ENCODE measurements around the gene SLC25A33. TPM values are rescaled to one million over a fixed set of nuclear protein-coding genes. Genes with fewer than 3 reads are reported as not detected.

Gene SLC25A33
- polyA plus RNA-seq (2013) = 6.8 TPM

- Histone ChIP-seq H3K27me3 (replicated peaks in 2 of 5; ENCODE audit: control insufficient read depth in 4 of 5, insufficient read depth in 5 of 5, low read length in 4 of 5) (no peaks in the 10 kb centered on the region), H3K27ac (ENCODE audit: insufficient read depth in 1 of 2, low read depth in 1 of 2, low read length in 2 of 2, poor library complexity in 1 of 2, severe bottlenecking in 2 of 2) (peak within 1 kb of the TSS; percentile 40 to 77), H3K36me3 (ENCODE audit: control insufficient read depth in 4 of 4, insufficient read depth in 4 of 4, low read length in 3 of 4) (peaks cover 0 to 8% (median 0%) of the 10 kb centered on the region in 4 experiments), H3K4me3 (ENCODE audit: control insufficient read depth in 1 of 7, extremely low read depth in 1 of 7, insufficient read depth in 4 of 7, low read depth in 2 of 7, low read length in 6 of 7) (peak within 1 kb of the TSS; percentile 48 to 91 (median 75)), H3K4me1 (ENCODE audit: control extremely low read depth in 1 of 4, control insufficient read depth in 4 of 4, insufficient read depth in 4 of 4, low read length in 3 of 4) (peaks cover 6 to 35% (median 28%) of the 10 kb centered on the region in 4 experiments), H3K9me3 (ENCODE audit: control extremely low read depth in 1 of 5, control insufficient read depth in 4 of 5, insufficient read depth in 2 of 5, low read depth in 1 of 5, low read length in 4 of 5) (no peaks in the 10 kb centered on the region)
- whole genome bisulfite sequencing (ENCODE audit: insufficient coverage) = under 1% methylated on average over 56 of the region's 92 CpGs
- ChIA-PET CTCF (no interaction called here), POLR2A (no interaction called here)
- DNase-seq = peak; percentile 95 to 97 (median 96)
Observed at GRCh38 chr1:9539165-9539828, at the start of gene SLC25A33. SLC25A33 (plus strand) TSS chr1:9539465; CDS start chr1:9539692, 227 bp downstream.

GRCh38 chr1:9490605-9491339, 48.5 kb upstream of the SLC25A33 start:
- Histone ChIP-seq H3K36me3 (ENCODE audit: control insufficient read depth in 4 of 4, insufficient read depth in 4 of 4, low read length in 3 of 4) (no peaks in the 10 kb centered on the region), H3K27ac (ENCODE audit: insufficient read depth in 1 of 2, low read depth in 1 of 2, low read length in 2 of 2, poor library complexity in 1 of 2, severe bottlenecking in 2 of 2) (no peak overlapping the region), H3K9me3 (ENCODE audit: control extremely low read depth in 1 of 5, control insufficient read depth in 4 of 5, insufficient read depth in 2 of 5, low read depth in 1 of 5, low read length in 4 of 5) (no peaks in the 10 kb centered on the region), H3K4me1 (ENCODE audit: control extremely low read depth in 1 of 4, control insufficient read depth in 4 of 4, insufficient read depth in 4 of 4, low read length in 3 of 4) (peaks cover 0 to 10% (median 6%) of the 10 kb centered on the region in 4 experiments), H3K4me3 (ENCODE audit: control insufficient read depth in 1 of 7, extremely low read depth in 1 of 7, insufficient read depth in 4 of 7, low read depth in 2 of 7, low read length in 6 of 7) (no peak overlapping the region), H3K27me3 (replicated peaks in 2 of 5; ENCODE audit: control insufficient read depth in 4 of 5, insufficient read depth in 5 of 5, low read length in 4 of 5) (no peaks in the 10 kb centered on the region)
- ChIA-PET POLR2A (interaction anchor here (0.7 kb wide), 1 partner anchor 77 kb away, joined by 3 read pairs; no protein-coding TSS in a partner anchor), CTCF (interaction anchor here (0.6 to 6.1 kb wide), 26 partner anchors 9 to 383 kb away, joined by 3 to 40 read pairs (median 4); no protein-coding TSS in a partner anchor)
- WGBS (ENCODE audit: insufficient coverage) = 42% methylated on average over 20 of the region's 20 CpGs
- DNase-seq = peak; percentile 60 to 76 (median 65)

- no peak for DNase-seq
- Histone ChIP-seq H3K9me3 (ENCODE audit: control extremely low read depth in 1 of 5, control insufficient read depth in 4 of 5, insufficient read depth in 2 of 5, low read depth in 1 of 5, low read length in 4 of 5) (no peaks in the 10 kb centered on the region), H3K4me1 (ENCODE audit: control extremely low read depth in 1 of 4, control insufficient read depth in 4 of 4, insufficient read depth in 4 of 4, low read length in 3 of 4) (peaks cover 0 to 10% (median 6%) of the 10 kb centered on the region in 4 experiments), H3K36me3 (ENCODE audit: control insufficient read depth in 4 of 4, insufficient read depth in 4 of 4, low read length in 3 of 4) (no peaks in the 10 kb centered on the region), H3K4me3 (ENCODE audit: control insufficient read depth in 1 of 7, extremely low read depth in 1 of 7, insufficient read depth in 4 of 7, low read depth in 2 of 7, low read length in 6 of 7) (no peak overlapping the region), H3K27ac (ENCODE audit: insufficient read depth in 1 of 2, low read depth in 1 of 2, low read length in 2 of 2, poor library complexity in 1 of 2, severe bottlenecking in 2 of 2) (no peak overlapping the region), H3K27me3 (replicated peaks in 2 of 5; ENCODE audit: control insufficient read depth in 4 of 5, insufficient read depth in 5 of 5, low read length in 4 of 5) (no peaks in the 10 kb centered on the region)
- ChIA-PET POLR2A (no interaction called here), CTCF (interaction anchor here (0.6 to 6.1 kb wide), 7 partner anchors 12 to 569 kb away, joined by 3 to 65 read pairs (median 4); no protein-coding TSS in a partner anchor)
- WGBS (ENCODE audit: insufficient coverage) = 94% methylated on average over 5 of the region's 6 CpGs
Observed at GRCh38 chr1:9493326-9493725, 45.9 kb upstream of the SLC25A33 start.

- 6% methylated on average over 34 of the region's 48 CpGs for WGBS (ENCODE audit: insufficient coverage)
- H3K4me1 ChIP-seq (ENCODE audit: control extremely low read depth in 1 of 4, control insufficient read depth in 4 of 4, insufficient read depth in 4 of 4, low read length in 3 of 4) = peaks cover 0 to 10% (median 6%) of the 10 kb centered on the region in 4 experiments
- peak; percentile 48 to 70 (median 64) for DNase-seq
- no peaks in the 10 kb centered on the region for H3K9me3 ChIP-seq (ENCODE audit: control extremely low read depth in 1 of 5, control insufficient read depth in 4 of 5, insufficient read depth in 2 of 5, low read depth in 1 of 5, low read length in 4 of 5)
- H3K4me3 ChIP-seq (ENCODE audit: control insufficient read depth in 1 of 7, extremely low read depth in 1 of 7, insufficient read depth in 4 of 7, low read depth in 2 of 7, low read length in 6 of 7) = peak overlapping the region in 5 of 7 experiments; percentile 26 to 66 (median 57)
- H3K27ac ChIP-seq (ENCODE audit: insufficient read depth in 1 of 2, low read depth in 1 of 2, low read length in 2 of 2, poor library complexity in 1 of 2, severe bottlenecking in 2 of 2) = no peak overlapping the region
- ChIA-PET CTCF (interaction anchor here (0.6 to 6.1 kb wide), 21 partner anchors 12 to 384 kb away, joined by 3 to 65 read pairs (median 3); no protein-coding TSS in a partner anchor), POLR2A (no interaction called here)
- H3K27me3 ChIP-seq (replicated peaks in 2 of 5; ENCODE audit: control insufficient read depth in 4 of 5, insufficient read depth in 5 of 5, low read length in 4 of 5) = peaks cover 0 to 3% (median 0%) of the 10 kb centered on the region in 5 experiments
- no peaks in the 10 kb centered on the region for H3K36me3 ChIP-seq (ENCODE audit: control insufficient read depth in 4 of 4, insufficient read depth in 4 of 4, low read length in 3 of 4)
Observed at GRCh38 chr1:9494936-9495758, 44.1 kb upstream of the SLC25A33 start.

GRCh38 chr1:9495854-9496374, 43.4 kb upstream of the SLC25A33 start:
- Histone ChIP-seq H3K36me3 (ENCODE audit: control insufficient read depth in 4 of 4, insufficient read depth in 4 of 4, low read length in 3 of 4) (no peaks in the 10 kb centered on the region), H3K9me3 (ENCODE audit: control extremely low read depth in 1 of 5, control insufficient read depth in 4 of 5, insufficient read depth in 2 of 5, low read depth in 1 of 5, low read length in 4 of 5) (no peaks in the 10 kb centered on the region), H3K4me3 (ENCODE audit: control insufficient read depth in 1 of 7, extremely low read depth in 1 of 7, insufficient read depth in 4 of 7, low read depth in 2 of 7, low read length in 6 of 7) (peak overlapping the region in 1 of 7 experiments; percentile 59), H3K27me3 (replicated peaks in 2 of 5; ENCODE audit: control insufficient read depth in 4 of 5, insufficient read depth in 5 of 5, low read length in 4 of 5) (peaks cover 0 to 3% (median 0%) of the 10 kb centered on the region in 5 experiments), H3K27ac (ENCODE audit: insufficient read depth in 1 of 2, low read depth in 1 of 2, low read length in 2 of 2, poor library complexity in 1 of 2, severe bottlenecking in 2 of 2) (no peak overlapping the region), H3K4me1 (ENCODE audit: control extremely low read depth in 1 of 4, control insufficient read depth in 4 of 4, insufficient read depth in 4 of 4, low read length in 3 of 4) (peaks cover 0 to 7% (median 6%) of the 10 kb centered on the region in 4 experiments)
- POLR2A ChIA-PET = no interaction called here
- DNase-seq = no peak
- CTCF ChIA-PET = interaction anchor here (0.6 to 5.3 kb wide), 19 partner anchors 11 to 385 kb away, joined by 3 to 65 read pairs (median 3); no protein-coding TSS in a partner anchor
- WGBS (ENCODE audit: insufficient coverage) = 86% methylated on average over 2 of the region's 8 CpGs
